Measurements from ENCODE around the gene CHMP6. TPM values are rescaled to one million over a fixed set of nuclear protein-coding genes. Genes with fewer than 3 reads are reported as not detected.
A peak's percentile ranks its signal among the peaks of the same experiment; 100 is the strongest.

Gene CHMP6
- total and polyA plus RNA-seq, 9 of the 15 experiments (the other 6 are each of a cell fraction or from before 2014, with no cell fraction given): 0.25 to 30.4 (median 13.4) TPM

- DNase-seq (ENCODE audit: extremely low read depth in 1 of 4, low spot score in 3 of 4): no peak
- no TSS peak for BruUV-seq (replicated peaks)
- Histone ChIP-seq H3K9me3 (replicated peaks; ENCODE audit: control insufficient read depth, insufficient read depth, low read depth, low read length) (no peaks in the 10 kb centered on the region), H3K9me1 (ENCODE audit: control insufficient read depth, insufficient read depth, low read length) (no peaks in the 10 kb centered on the region), H3K4me3 (no peak overlapping the region), H3K9ac (ENCODE audit: insufficient read depth in 1 of 2, low read depth in 2 of 2, low read length in 2 of 2) (no peak overlapping the region), H4K20me1 (replicated peaks; ENCODE audit: control insufficient read depth, insufficient read depth, low read length) (0 out of 2 replicates have a peak, but pooled peaks cover 9% of the 10 kb centered on the region), H3K36me3 (ENCODE audit: control insufficient read depth, insufficient read depth, low read length) (no peaks in the 10 kb centered on the region), H3K79me2 (ENCODE audit: control insufficient read depth, insufficient read depth, low read length) (no peaks in the 10 kb centered on the region), H3K4me1 (replicated peaks in 1 of 2; ENCODE audit: control insufficient read depth in 2 of 2, insufficient read depth in 2 of 2, low read length in 2 of 2) (peaks cover 0 to 38% of the 10 kb centered on the region in 2 experiments; a peak in 3 of 5 replicates), H3K27me3 (ENCODE audit: control insufficient read depth in 2 of 2, insufficient read depth in 2 of 2, low read length in 2 of 2) (peaks cover 12 to 32% of the 10 kb centered on the region in 2 experiments; a peak in 4 of 5 replicates), H3K27ac (ENCODE audit: extremely low read depth, low read depth, low read length) (no peak overlapping the region), H3K4me2 (ENCODE audit: insufficient read depth, low read length) (no peak overlapping the region), H2AFZ (ENCODE audit: low read depth, low read length) (no peak overlapping the region)
- FAIRE-seq: peak; percentile 11
- CTCF ChIA-PET (ENCODE audit: low intra/inter-chr PET ratio): interaction anchor here (1.0 to 2.0 kb wide), 3 partner anchors 405 to 972 kb away, joined by 3 to 17 read pairs (median 5); no protein-coding TSS in a partner anchor
- POLR2A ChIA-PET: no interaction called here
- ATAC-seq: no peak
- in situ Hi-C loops (cut with MboI): loop anchor here (5.0 to 10.0 kb wide), 2 partner anchors 553 to 786 kb away; no protein-coding TSS in a partner anchor
- intact Hi-C loops (cut with micrococcal nuclease): loop anchor here (5.0 to 10.0 kb wide), 2 partner anchors 244 to 553 kb away; partner anchors contain the start of gene CEP131
- WGBS (ENCODE audit: insufficient coverage, low coverage, missing lambda C conversion rate): 19% methylated on average over 6 of the region's 7 CpGs
- TF ChIP-seq SMARCE1 (IDR thresholded peaks at IDR 0.05): peak; percentile 31; the same call in 1 of the 2 replicates
- TF ChIP-seq E2F3 (CRISPR knock-in tag; IDR thresholded peaks at IDR 0.05): no peak
- no peak for TF ChIP-seq DACH1 (IDR thresholded peaks at IDR 0.05; ENCODE audit: partially characterized antibody)
- TF ChIP-seq, protein P1, sequence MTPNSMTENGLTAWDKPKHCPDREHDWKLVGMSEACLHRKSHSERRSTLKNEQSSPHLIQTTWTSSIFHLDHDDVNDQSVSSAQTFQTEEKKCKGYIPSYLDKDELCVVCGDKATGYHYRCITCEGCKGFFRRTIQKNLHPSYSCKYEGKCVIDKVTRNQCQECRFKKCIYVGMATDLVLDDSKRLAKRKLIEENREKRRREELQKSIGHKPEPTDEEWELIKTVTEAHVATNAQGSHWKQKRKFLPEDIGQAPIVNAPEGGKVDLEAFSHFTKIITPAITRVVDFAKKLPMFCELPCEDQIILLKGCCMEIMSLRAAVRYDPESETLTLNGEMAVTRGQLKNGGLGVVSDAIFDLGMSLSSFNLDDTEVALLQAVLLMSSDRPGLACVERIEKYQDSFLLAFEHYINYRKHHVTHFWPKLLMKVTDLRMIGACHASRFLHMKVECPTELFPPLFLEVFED (CRISPR knock-in tag; conservative IDR thresholded peaks at IDR 0.05): peak; percentile 81; the same call in 1 of the 2 replicates
- TF ChIP-seq ERF (CRISPR knock-in tag; IDR thresholded peaks at IDR 0.05): no peak
- peak; percentile 100 for TF ChIP-seq EGR1 (conservative IDR thresholded peaks at IDR 0.05)
- TF ChIP-seq TSC22D4 (tag; IDR thresholded peaks at IDR 0.05): peak; percentile 98
- TF ChIP-seq TAL1 (IDR thresholded peaks at IDR 0.05): peak; percentile 22; the same call in 1 of the 2 replicates
- peak; percentile 34; the same call in 1 of the 2 replicates for TF ChIP-seq TEAD4 (IDR thresholded peaks at IDR 0.05; ENCODE audit: low read length)
- TF ChIP-seq TEAD4 (CRISPR knock-in tag; IDR thresholded peaks at IDR 0.05; ENCODE audit: borderline replicate concordance): no peak
- 0 out of 2 replicates have a peak, but pooled peaks have one; percentile 23 for TF ChIP-seq NCOA1 (IDR thresholded peaks at IDR 0.05; ENCODE audit: low read depth)
- no peak for TF ChIP-seq ZNF586 (CRISPR knock-in tag; conservative IDR thresholded peaks at IDR 0.05)
- TF ChIP-seq MIER1 (IDR thresholded peaks at IDR 0.05; ENCODE audit: low read depth): peak; percentile 71
- 0 out of 2 replicates have a peak, but pooled peaks have one; percentile 39 for TF ChIP-seq EHMT2 (IDR thresholded peaks at IDR 0.05)
- TF ChIP-seq NKRF (IDR thresholded peaks at IDR 0.05; ENCODE audit: borderline replicate concordance): peak; percentile 61; the same call in 1 of the 2 replicates
- peak; percentile 43 for TF ChIP-seq PHF20 (IDR thresholded peaks at IDR 0.05; ENCODE audit: partially characterized antibody)
- TF ChIP-seq, protein P2, sequence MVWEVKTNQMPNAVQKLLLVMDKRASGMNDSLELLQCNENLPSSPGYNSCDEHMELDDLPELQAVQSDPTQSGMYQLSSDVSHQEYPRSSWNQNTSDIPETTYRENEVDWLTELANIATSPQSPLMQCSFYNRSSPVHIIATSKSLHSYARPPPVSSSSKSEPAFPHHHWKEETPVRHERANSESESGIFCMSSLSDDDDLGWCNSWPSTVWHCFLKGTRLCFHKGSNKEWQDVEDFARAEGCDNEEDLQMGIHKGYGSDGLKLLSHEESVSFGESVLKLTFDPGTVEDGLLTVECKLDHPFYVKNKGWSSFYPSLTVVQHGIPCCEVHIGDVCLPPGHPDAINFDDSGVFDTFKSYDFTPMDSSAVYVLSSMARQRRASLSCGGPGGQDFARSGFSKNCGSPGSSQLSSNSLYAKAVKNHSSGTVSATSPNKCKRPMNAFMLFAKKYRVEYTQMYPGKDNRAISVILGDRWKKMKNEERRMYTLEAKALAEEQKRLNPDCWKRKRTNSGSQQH (CRISPR knock-in tag; IDR thresholded peaks at IDR 0.05): peak; percentile 54; the same call in 1 of the 2 replicates
- peak; percentile 99 for TF ChIP-seq ZNF24 (IDR thresholded peaks at IDR 0.05)
Observed at GRCh38 chr17:80980397-80981061, 11.1 kb upstream of the CHMP6 start.
